Thoracic aorta (tissue), 2 donors: ENCODE results near the gene BCL2L2. TPM values are rescaled to one million over a fixed set of nuclear protein-coding genes. Genes with fewer than 3 reads are reported as not detected.

Experiments used
- ATAC-seq: fragments of 150-250 bp; one replicate; pipeline ENCODE4 v1.8.0; 2017; ENCODE audit warnings: low read depth; ENCODE audit not compliant: insufficient number of reproducible peaks, low FRiP score
- DNase-seq: peaks from one replicate; pipeline ENCODE4 v3.0.0-alpha.2; 2020; ENCODE audit warnings: low spot score
- H3K27ac ChIP-seq, 2 donors: fragments of 200-600 bp; sonication (generic); 1 replicate in 1 of 2; 2 replicates in 1 of 2; pipeline ENCODE4 v1.5.1; 2016; ENCODE audit warnings: mild to moderate bottlenecking in 2 of 2, moderate library complexity in 2 of 2
- H3K27me3 ChIP-seq: fragments of 200-600 bp; sonication (generic); replicated peaks from 2 replicates; pipeline ENCODE4 v1.6.0; 2016; ENCODE audit warnings: mild to moderate bottlenecking; ENCODE audit not compliant: insufficient read depth
- H3K36me3 ChIP-seq: fragments of 200-600 bp; sonication (generic); one replicate; pipeline ENCODE4 v1.5.1; 2016
- H3K4me1 ChIP-seq, 2 donors: fragments of 200-600 bp; sonication (generic); 1 replicate in 1 of 2; 2 replicates in 1 of 2; pipeline versions ENCODE4 v1.5.1 to v1.6.0; 2016; ENCODE audit warnings: low read depth in 2 of 2, mild to moderate bottlenecking in 1 of 2; ENCODE audit not compliant: control insufficient read depth in 1 of 2
- H3K4me3 ChIP-seq: fragments of 200-600 bp; sonication (generic); 2 replicates; pipeline ENCODE4 v1.5.1; 2016; ENCODE audit warnings: mild to moderate bottlenecking
- H3K9me3 ChIP-seq: fragments of 200-600 bp; sonication (generic); 2 replicates; pipeline ENCODE4 v1.5.1; 2016
- CTCF ChIP-seq: fragments of 200-600 bp; sonication (generic); IDR thresholded peaks from one replicate; pipeline ENCODE4 v1.5.1; 2019; ENCODE audit warnings: antibody characterized with exemption
- total RNA-seq, 2 donors: library from RNA; depleted of rRNA; stranded (reverse); fragments of >200 nt; gene quantifications; one replicate each; pipeline versions ENCODE4 v1.1.0 to v1.2.3, GENCODE V29; 2016

The BCL2L2 gene
- total RNA-seq, 2 donors from 2014 or later = 50.6 to 74.4 TPM

DNA sequence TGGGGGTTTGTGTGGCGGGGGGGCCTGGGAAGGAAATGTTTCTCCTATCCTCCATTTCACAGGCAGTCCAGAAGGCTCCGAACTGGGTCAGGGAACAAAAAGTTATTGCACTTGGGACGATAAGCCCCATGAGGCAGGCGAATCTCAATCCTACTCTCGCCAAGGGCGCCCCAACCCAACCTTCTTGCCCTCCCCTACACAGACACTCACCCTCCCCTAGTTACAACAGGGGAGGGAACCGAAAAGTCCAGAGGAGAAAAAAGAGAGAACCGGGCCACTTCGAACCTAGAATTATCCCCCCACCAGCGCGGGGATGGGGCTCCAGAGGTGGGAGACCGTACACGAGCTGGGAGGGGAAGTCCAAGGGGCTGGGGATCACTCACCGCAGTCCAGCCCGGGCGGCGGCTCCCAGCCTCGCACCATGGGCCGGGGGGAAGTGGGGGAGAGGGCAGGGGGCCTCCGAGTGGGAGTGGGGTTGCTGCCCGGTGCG, 21.1 kb upstream of the BCL2L2 start:
- DNase-seq = no peak
- Histone ChIP-seq H3K36me3 (no peaks in the 10 kb centered on the region), H3K27me3 (no peaks in the 10 kb centered on the region), H3K4me3 (peak overlapping the region; percentile 94), H3K9me3 (no peaks in the 10 kb centered on the region), H3K27ac (peak overlapping the region; percentile 88 to 97), H3K4me1 (peaks cover 6 to 20% of the 10 kb centered on the region in 2 donors)
- TF ChIP-seq CTCF = no peak
- ATAC-seq = peak; percentile 5

GRCh38 chr14:23286020-23286901, 20.4 kb upstream of the BCL2L2 start, which contains the start of gene HOMEZ:
Gene HOMEZ, minus strand, starts transcription at chr14:23286132. Its CDS starts 180 bp downstream, at chr14:23285952.
- Histone ChIP-seq H3K9me3 (no peaks in the 10 kb centered on the region), H3K4me1 (peaks cover 6 to 20% of the 10 kb centered on the region in 2 donors), H3K4me3 (peak within 1 kb of the TSS; percentile 94), H3K27me3 (no peaks in the 10 kb centered on the region), H3K36me3 (no peaks in the 10 kb centered on the region), H3K27ac (peak within 1 kb of the TSS; percentile 95 to 97)
- peak; percentile 97 for DNase-seq
- no peak for TF ChIP-seq CTCF
- ATAC-seq = peak; percentile 97

DNA sequence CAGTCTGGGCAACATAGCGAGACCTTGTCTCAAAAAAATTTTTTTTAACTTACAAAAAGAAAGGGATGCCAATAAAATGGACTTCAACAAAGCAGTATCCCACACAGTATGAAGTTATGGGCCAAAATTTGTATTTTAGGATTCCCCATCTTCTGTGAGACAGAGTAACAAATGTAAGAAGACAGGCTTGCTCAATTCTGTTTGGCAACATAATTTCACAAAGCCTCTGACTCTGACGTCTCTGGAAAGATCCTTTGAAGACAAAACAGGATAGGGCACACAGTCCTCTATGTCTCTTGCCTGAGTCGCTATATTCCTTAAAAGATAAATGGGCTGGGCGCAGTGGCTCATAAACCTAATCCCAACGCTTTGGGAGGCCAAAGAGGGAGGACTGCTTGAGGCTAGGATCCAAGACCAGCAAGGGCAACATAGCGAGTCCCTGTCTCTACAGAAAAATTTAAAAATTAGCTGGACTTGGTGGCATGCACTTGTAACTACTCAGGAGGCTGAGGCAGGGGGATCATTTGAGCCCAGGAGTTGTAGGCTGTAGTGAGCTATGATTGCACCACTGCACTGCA, 19.6 kb upstream of the BCL2L2 start:
- no peaks in the 10 kb centered on the region for H3K9me3 ChIP-seq
- H3K27me3 ChIP-seq = no peaks in the 10 kb centered on the region
- DNase-seq = no peak
- H3K36me3 ChIP-seq = no peaks in the 10 kb centered on the region
- ATAC-seq = no peak
- H3K27ac ChIP-seq = peak overlapping the region; percentile 95 to 97
- H3K4me3 ChIP-seq = peak overlapping the region; percentile 94
- peaks cover 6 to 20% of the 10 kb centered on the region in 2 donors for H3K4me1 ChIP-seq
- no peak for TF ChIP-seq CTCF

DNA sequence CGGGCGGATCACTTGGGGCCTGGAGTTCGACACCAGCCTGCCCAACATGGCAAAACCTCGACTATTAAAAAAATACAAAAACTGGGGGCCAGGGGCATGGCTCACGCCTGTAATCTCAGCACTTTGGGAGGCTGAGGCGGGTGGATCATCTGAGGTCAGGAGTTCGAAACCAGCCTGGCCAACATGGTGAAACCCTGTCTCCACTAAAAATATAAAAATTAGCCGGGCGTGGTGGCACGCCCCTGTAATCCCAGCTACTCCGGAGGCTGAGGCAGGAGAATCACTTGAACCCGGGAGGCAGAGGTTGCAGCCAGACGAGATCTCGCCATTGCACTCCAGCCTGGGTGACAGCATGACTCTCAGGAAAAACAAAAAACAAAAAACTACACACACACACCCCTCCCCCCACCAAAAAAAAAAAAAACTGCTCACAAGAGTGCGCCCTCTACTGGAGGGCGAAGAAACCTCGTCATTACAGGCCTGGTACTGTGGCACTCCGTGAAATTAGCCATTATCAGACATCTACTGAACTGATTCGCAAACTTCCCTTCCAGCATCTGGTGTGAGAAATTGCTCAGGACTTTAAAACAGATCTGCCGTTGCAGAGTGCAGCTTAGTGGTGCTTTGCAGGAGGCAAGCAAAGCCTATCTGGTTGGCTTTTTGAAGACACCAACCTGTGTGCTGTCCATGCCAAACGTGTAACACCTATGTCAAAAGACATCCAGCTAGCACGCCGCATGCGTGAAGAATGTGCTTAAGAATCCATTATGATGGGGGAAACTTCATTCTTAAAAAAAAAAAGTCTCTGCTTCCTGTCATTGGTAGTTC, 11.7 kb upstream of the BCL2L2 start:
- H3K4me3 ChIP-seq = peak overlapping the region; percentile 12
- H3K36me3 ChIP-seq = no peaks in the 10 kb centered on the region
- peaks cover 2 to 22% of the 10 kb centered on the region in 2 donors for H3K4me1 ChIP-seq
- H3K27ac ChIP-seq = no peak overlapping the region
- TF ChIP-seq CTCF = peak; percentile 86
- no peaks in the 10 kb centered on the region for H3K9me3 ChIP-seq
- no peaks in the 10 kb centered on the region for H3K27me3 ChIP-seq
- DNase-seq (no peak), ATAC-seq (peak; percentile 54)
